Measurements from ENCODE around the gene APOA1.

APOA1 gene

GRCh38 chr11:116833491-116833815 lies 4.0 kb downstream of the APOA1 start:
- no peak for DNase-seq

GRCh38 chr11:116832350-116833290 lies 4.8 kb downstream of the APOA1 start:
- DNase-seq, result no peak

GRCh38 chr11:116831790-116832349 lies 5.6 kb downstream of the APOA1 start:
- DNase-seq, result no peak

GRCh38 chr11:116830184-116830912 lies 7.1 kb downstream of the APOA1 start:
- no peak for DNase-seq

- no peak for DNase-seq
Measured at GRCh38 chr11:116829525-116830183, 7.8 kb downstream of the APOA1 start, which contains the start of gene APOC3. APOC3 (plus strand) TSS chr11:116829907; CDS start chr11:116830583, 676 bp downstream.

- no peak for DNase-seq
Measured at GRCh38 chr11:116828632-116829524, 8.5 kb downstream of the APOA1 start.

- DNase-seq, result no peak
Measured at GRCh38 chr11:116827461-116827860, 10.0 kb downstream of the APOA1 start.

GRCh38 chr11:116826751-116827431 lies 10.5 kb downstream of the APOA1 start:
- DNase-seq, result no peak

GRCh38 chr11:116825854-116826750 lies 11.3 kb downstream of the APOA1 start:
- DNase-seq, result no peak

- no peak for DNase-seq
Measured at GRCh38 chr11:116825434-116825833, 12.0 kb downstream of the APOA1 start.

- no peak for DNase-seq
Measured at GRCh38 chr11:116823031-116823843, 14.2 kb downstream of the APOA1 start, which contains the start of gene APOA4. APOA4 (minus strand) TSS chr11:116823304; CDS start chr11:116823191, 113 bp downstream.

GRCh38 chr11:116822575-116822974 lies 14.8 kb downstream of the APOA1 start:
- no peak for DNase-seq

GRCh38 chr11:116821050-116821918 lies 16.1 kb downstream of the APOA1 start:
- DNase-seq, result no peak

- DNase-seq, result no peak
Measured at GRCh38 chr11:116819049-116819448, 18.4 kb downstream of the APOA1 start.

- DNase-seq, result no peak
Measured at GRCh38 chr11:116814502-116814901, 22.9 kb downstream of the APOA1 start.

- no peak for DNase-seq
Measured at GRCh38 chr11:116813781-116814471, 23.5 kb downstream of the APOA1 start.

- no peak for DNase-seq
Measured at GRCh38 chr11:116813170-116813569, 24.3 kb downstream of the APOA1 start.

GRCh38 chr11:116812109-116812508 lies 25.3 kb downstream of the APOA1 start:
- DNase-seq, result no peak
